Smooth muscle cell (in vitro differentiated cells): ENCODE results near the gene TRIM34. TPM values are rescaled to one million over a fixed set of nuclear protein-coding genes. Genes with fewer than 3 reads are reported as not detected.
"Not testable (repeated sequence)": the region's sequence is repeated elsewhere in the genome, so short reads cannot be mapped to it uniquely, and the experiment has no call there.

Source experiments
- DNase-seq: peaks from one replicate; lab custom pipeline; 2025; ENCODE audit not compliant: unreplicated experiment; lab: John Stamatoyannopoulos, UW
- H2AFZ ChIP-seq: fragments of 200-600 bp; sonication (generic); 2 replicates; pipeline ENCODE4 v1.6.0; 2016; ENCODE audit warnings: antibody characterized with exemption, low read depth, mild to moderate bottlenecking
- H3F3A ChIP-seq: fragments of 200-600 bp; sonication (generic); 2 replicates; pipeline ENCODE4 v1.6.0; 2017; ENCODE audit warnings: antibody characterized with exemption, low read depth
- H3K27ac ChIP-seq: fragments of 200-600 bp; sonication (generic); 2 replicates; pipeline ENCODE4 v1.5.1; 2016; ENCODE audit warnings: low read depth, mild to moderate bottlenecking
- H3K27me3 ChIP-seq: fragments of 200-600 bp; sonication (generic); 2 replicates; pipeline ENCODE4 v1.6.1; 2016; ENCODE audit warnings: low read depth, mild to moderate bottlenecking
- H3K36me3 ChIP-seq: fragments of 200-600 bp; sonication (generic); 2 replicates; pipeline ENCODE4 v1.5.1; 2016; ENCODE audit warnings: low read depth
- H3K4me1 ChIP-seq: fragments of 200-600 bp; sonication (generic); 2 replicates; pipeline ENCODE4 v1.5.1; 2016; ENCODE audit warnings: low read depth
- H3K4me2 ChIP-seq: fragments of 200-600 bp; sonication (generic); 2 replicates; pipeline ENCODE4 v1.6.0; 2016; ENCODE audit warnings: mild to moderate bottlenecking
- H3K4me3 ChIP-seq: fragments of 200-600 bp; sonication (generic); 2 replicates; pipeline ENCODE4 v1.5.1; 2016; ENCODE audit warnings: mild to moderate bottlenecking
- H3K79me2 ChIP-seq: fragments of 200-600 bp; sonication (generic); 2 replicates; pipeline ENCODE4 v1.6.0; 2016; ENCODE audit warnings: low read depth, mild to moderate bottlenecking
- H3K9ac ChIP-seq: fragments of 200-600 bp; sonication (generic); 2 replicates; pipeline ENCODE4 v1.6.0; 2016; ENCODE audit warnings: low read depth
- H3K9me3 ChIP-seq: fragments of 200-600 bp; sonication (generic); replicated peaks from 2 replicates; pipeline ENCODE4 v1.5.1; 2016; ENCODE audit warnings: low read depth
- H4K20me1 ChIP-seq: fragments of 200-600 bp; sonication (generic); 2 replicates; pipeline ENCODE4 v1.6.0; 2016; ENCODE audit warnings: low read depth
- WGBS: methylation state at CpG from one replicate; pipeline ENCODE4 v1.1.7; 2016; ENCODE audit warnings: low lambda C conversion rate; 5-methylcytosine and 5-hydroxymethylcytosine counted together
- polyA plus RNA-seq: library from polyadenylated mRNA; unstranded; fragments of >200 nt; fragmentation: Nextera tagmentation; extraction: Ambion mirVana; gene quantifications from 2 replicates; pipeline ENCODE4 v1.2.1, GENCODE V29; 2016
- total RNA-seq: library from RNA; depleted of rRNA; stranded (reverse); fragments of >200 nt; gene quantifications from 2 replicates; pipeline ENCODE4 v1.2.3, GENCODE V29; 2014
- TF ChIP-seq, protein P1 (sequence below): fragments of 200-600 bp; sonication (generic); IDR thresholded peaks from 2 replicates; pipeline ENCODE4 v1.5.1; 2017; ENCODE audit warnings: borderline replicate concordance, mild to moderate bottlenecking, antibody characterized with exemption; ENCODE audit not compliant: insufficient read depth, poor library complexity, severe bottlenecking

TRIM34 gene
- total and polyA plus RNA-seq, 2 experiments from 2014 or later = 4.1 to 6.7 TPM

- H3K4me2 ChIP-seq = no peak within 1 kb of the TSS
- TF ChIP-seq, protein P1, sequence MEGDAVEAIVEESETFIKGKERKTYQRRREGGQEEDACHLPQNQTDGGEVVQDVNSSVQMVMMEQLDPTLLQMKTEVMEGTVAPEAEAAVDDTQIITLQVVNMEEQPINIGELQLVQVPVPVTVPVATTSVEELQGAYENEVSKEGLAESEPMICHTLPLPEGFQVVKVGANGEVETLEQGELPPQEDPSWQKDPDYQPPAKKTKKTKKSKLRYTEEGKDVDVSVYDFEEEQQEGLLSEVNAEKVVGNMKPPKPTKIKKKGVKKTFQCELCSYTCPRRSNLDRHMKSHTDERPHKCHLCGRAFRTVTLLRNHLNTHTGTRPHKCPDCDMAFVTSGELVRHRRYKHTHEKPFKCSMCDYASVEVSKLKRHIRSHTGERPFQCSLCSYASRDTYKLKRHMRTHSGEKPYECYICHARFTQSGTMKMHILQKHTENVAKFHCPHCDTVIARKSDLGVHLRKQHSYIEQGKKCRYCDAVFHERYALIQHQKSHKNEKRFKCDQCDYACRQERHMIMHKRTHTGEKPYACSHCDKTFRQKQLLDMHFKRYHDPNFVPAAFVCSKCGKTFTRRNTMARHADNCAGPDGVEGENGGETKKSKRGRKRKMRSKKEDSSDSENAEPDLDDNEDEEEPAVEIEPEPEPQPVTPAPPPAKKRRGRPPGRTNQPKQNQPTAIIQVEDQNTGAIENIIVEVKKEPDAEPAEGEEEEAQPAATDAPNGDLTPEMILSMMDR = no peak
- H3K4me3 ChIP-seq = no peak within 1 kb of the TSS
- H3K4me1 ChIP-seq = no peaks in the 10 kb centered on the region
- no peak within 1 kb of the TSS for H3K27ac ChIP-seq
- H3K9me3 ChIP-seq = no peaks in the 10 kb centered on the region
- 85% methylated on average over 8 of the region's 8 CpGs for WGBS
- no peak for DNase-seq
- H3K9ac ChIP-seq = no peak within 1 kb of the TSS
- H3K79me2 ChIP-seq = no peaks in the 10 kb centered on the region
- H3K36me3 ChIP-seq = no peaks in the 10 kb centered on the region
- no peaks in the 10 kb centered on the region for H4K20me1 ChIP-seq
- no peaks in the 10 kb centered on the region for H3F3A ChIP-seq
- H3K27me3 ChIP-seq = no peaks in the 10 kb centered on the region
- H2AFZ ChIP-seq = no peak within 1 kb of the TSS
Observed at GRCh38 chr11:5580577-5580976, 44.2 kb upstream of the TRIM34 start, which contains the start of gene OR52B6. OR52B6 (plus strand) TSS chr11:5580877; CDS start chr11:5580877, 0 bp downstream.

GRCh38 chr11:5581014-5581413, 43.8 kb upstream of the TRIM34 start:
- H3K4me1 ChIP-seq = no peaks in the 10 kb centered on the region
- no peak overlapping the region for H3K27ac ChIP-seq
- TF ChIP-seq, protein P1 = no peak
- no peaks in the 10 kb centered on the region for H3K9me3 ChIP-seq
- H3K27me3 ChIP-seq = no peaks in the 10 kb centered on the region
- no peak overlapping the region for H3K9ac ChIP-seq
- no peak overlapping the region for H3K4me3 ChIP-seq
- no peaks in the 10 kb centered on the region for H4K20me1 ChIP-seq
- no peak overlapping the region for H3K4me2 ChIP-seq
- H3K79me2 ChIP-seq = no peaks in the 10 kb centered on the region
- DNase-seq = no peak
- H2AFZ ChIP-seq = no peak overlapping the region
- WGBS = 99% methylated on average over 4 of the region's 4 CpGs
- H3K36me3 ChIP-seq = no peaks in the 10 kb centered on the region
- H3F3A ChIP-seq = no peaks in the 10 kb centered on the region

DNA sequence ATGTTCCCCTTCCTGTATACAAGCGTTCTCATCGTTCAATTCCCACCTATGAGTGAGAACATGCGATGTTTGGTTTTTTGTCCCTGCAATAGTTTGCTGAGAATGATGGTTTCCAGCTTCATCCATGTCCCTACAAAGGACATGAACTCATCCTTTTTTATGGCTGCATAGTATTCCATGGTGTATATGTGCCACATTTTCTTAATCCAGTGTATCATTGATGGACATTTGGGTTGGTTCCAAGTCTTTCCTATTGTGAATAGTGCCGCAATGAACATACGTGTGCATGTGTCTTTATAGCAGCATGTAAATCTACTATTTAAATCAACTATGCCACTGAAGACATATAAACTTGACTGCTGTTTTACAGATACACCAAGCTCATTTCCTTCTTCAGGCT, 40.3 kb upstream of the TRIM34 start:
- H3K9me3 ChIP-seq, H3K4me3 ChIP-seq, H3K27me3 ChIP-seq, H3K4me1 ChIP-seq, H3K36me3 ChIP-seq, H3K27ac ChIP-seq, H3F3A ChIP-seq, H4K20me1 ChIP-seq, H2AFZ ChIP-seq, H3K79me2 ChIP-seq, H3K4me2 ChIP-seq, H3K9ac ChIP-seq, DNase-seq: not testable (repeated sequence)
- 96% methylated on average over 5 of the region's 5 CpGs for WGBS

DNA sequence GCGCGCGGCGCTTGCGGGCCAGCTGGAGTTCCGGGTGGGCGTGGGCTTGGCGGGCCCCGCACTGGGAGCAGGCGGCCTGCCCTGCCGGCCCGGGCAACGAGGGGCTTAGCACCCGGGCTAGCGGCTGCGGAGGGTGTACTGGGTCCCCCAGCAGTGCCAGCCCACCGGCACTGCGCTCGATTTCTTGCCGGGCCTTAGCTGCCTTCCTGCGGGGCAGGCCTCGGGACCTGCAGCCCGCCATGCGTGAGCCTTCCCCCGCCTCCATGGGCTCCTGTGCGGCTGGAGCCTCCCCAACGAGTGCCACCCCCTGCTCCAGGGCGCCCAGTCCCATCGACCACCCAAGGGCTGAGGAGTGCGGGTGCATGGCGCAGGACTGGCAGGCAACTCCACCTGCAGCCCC, 34.9 kb upstream of the TRIM34 start:
- H4K20me1 ChIP-seq, H3K79me2 ChIP-seq, H3K27me3 ChIP-seq, H3K4me1 ChIP-seq, H3K36me3 ChIP-seq, H2AFZ ChIP-seq, DNase-seq, H3K27ac ChIP-seq, H3K9ac ChIP-seq, H3K9me3 ChIP-seq, H3K4me3 ChIP-seq, H3K4me2 ChIP-seq: not testable (repeated sequence)
- H3F3A ChIP-seq = peaks cover 10% of the 10 kb centered on the region
- 97% methylated on average over 31 of the region's 31 CpGs for WGBS

- no peaks in the 10 kb centered on the region for H3K4me1 ChIP-seq
- TF ChIP-seq, protein P1 = no peak
- H3F3A ChIP-seq = peaks cover 10% of the 10 kb centered on the region
- H2AFZ ChIP-seq = no peak overlapping the region
- H3K27me3 ChIP-seq = no peaks in the 10 kb centered on the region
- no peaks in the 10 kb centered on the region for H3K36me3 ChIP-seq
- no peak overlapping the region for H3K27ac ChIP-seq
- H3K4me2 ChIP-seq = no peak overlapping the region
- H3K9me3 ChIP-seq = no peaks in the 10 kb centered on the region
- H3K9ac ChIP-seq = no peak overlapping the region
- WGBS = 69% methylated on average over 3 of the region's 3 CpGs
- DNase-seq = no peak
- no peaks in the 10 kb centered on the region for H4K20me1 ChIP-seq
- no peaks in the 10 kb centered on the region for H3K79me2 ChIP-seq
- H3K4me3 ChIP-seq = no peak overlapping the region
Observed at GRCh38 chr11:5591613-5592012, 33.2 kb upstream of the TRIM34 start.
